B cell (primary cell): ENCODE measurements around the gene BUD31. TPM values are rescaled to one million over a fixed set of nuclear protein-coding genes. Genes with fewer than 3 reads are reported as not detected.

ENCODE experiments used
- ATAC-seq: fragments of 200-7000 bp; cut with Tn5 transposase; one replicate; pipeline ENCODE4 v1.10.0; 2021; ENCODE audit warnings: low read depth, mild to moderate bottlenecking, moderate number of reproducible peaks, moderate library complexity
- CTCF ChIA-PET: fragments of 350-600 bp; sonication (Branson Sonifier 250); formaldehyde crosslinking; loops from one replicate; lab custom pipeline; 2021; ENCODE audit warnings: antibody characterized with exemption, inconsistent platforms; lab: Charles Lee
- POLR2A ChIA-PET: fragments of 350-600 bp; sonication (Branson Sonifier 250); formaldehyde crosslinking; loops from one replicate; lab custom pipeline; 2021; ENCODE audit warnings: antibody characterized with exemption; lab: Charles Lee
- DNase-seq: peaks from one replicate; pipeline ENCODE4 v3.0.0; 2013
- H2AFZ ChIP-seq: 2 replicates; pipeline ENCODE4 v1.6.1; 2012; ENCODE audit warnings: mild to moderate bottlenecking, low read depth, low read length; ENCODE audit not compliant: insufficient read depth, poor library complexity, severe bottlenecking
- H3K27ac ChIP-seq, 2 donors: 1 replicate in 1 of 2; 2 replicates in 1 of 2; pipeline ENCODE4 v1.5.1; 2012 to 2013; ENCODE audit warnings: low read length in 2 of 2, mild to moderate bottlenecking in 2 of 2, moderate library complexity in 1 of 2
- H3K27me3 ChIP-seq, 4 experiments: fragments of 200-600 bp in 1 of 4; sonication (generic) in 1 of 4; replicated peaks in 1 of 4; 1 replicate in 2 of 4; 2 replicates in 2 of 4; pipeline versions ENCODE4 v1.6.1 to v1.7.0; 2013 to 2016; ENCODE audit warnings: low read length in 3 of 4, mild to moderate bottlenecking in 2 of 4, mixed read lengths in 1 of 4, moderate library complexity in 1 of 4; ENCODE audit not compliant: insufficient read depth in 4 of 4, control insufficient read depth in 3 of 4; ENCODE audit errors: control extremely low read depth in 1 of 4
- H3K36me3 ChIP-seq, 2 experiments: replicated peaks in 1 of 2; 1 replicate in 1 of 2; 2 replicates in 1 of 2; pipeline versions ENCODE4 v1.6.1 to v1.7.1; 2013; ENCODE audit warnings: low read length in 1 of 2; ENCODE audit not compliant: insufficient read depth in 2 of 2, control insufficient read depth in 1 of 2; ENCODE audit errors: control extremely low read depth in 1 of 2, extremely low read depth in 1 of 2
- H3K4me1 ChIP-seq, 2 donors: fragments of 200-600 bp in 1 of 2; sonication (generic) in 1 of 2; 1 replicate in 1 of 2; 2 replicates in 1 of 2; pipeline versions ENCODE4 v1.5.1 to v1.6.1; 2013 to 2017; ENCODE audit warnings: low read length in 2 of 2; ENCODE audit not compliant: control insufficient read depth in 2 of 2, insufficient read depth in 2 of 2
- H3K4me2 ChIP-seq: replicated peaks from 2 replicates; pipeline ENCODE3; 2012; ENCODE audit warnings: mild to moderate bottlenecking, low read depth, low read length; ENCODE audit not compliant: poor library complexity, severe bottlenecking
- H3K4me3 ChIP-seq, 5 experiments: fragments of 200-600 bp in 1 of 5; sonication (generic) in 1 of 5; 1 replicate in 3 of 5; 2 replicates in 2 of 5; pipeline versions ENCODE4 v1.5.1 to v1.7.0; 2011 to 2016; ENCODE audit warnings: low read length in 4 of 5, mild to moderate bottlenecking in 4 of 5, low read depth in 2 of 5, control low read depth in 1 of 5, moderate library complexity in 1 of 5; ENCODE audit not compliant: insufficient read depth in 1 of 5; ENCODE audit errors: control extremely low read depth in 1 of 5, extremely low read depth in 1 of 5
- H3K79me2 ChIP-seq: fragments of 200-600 bp; sonication (generic); one replicate; pipeline ENCODE4 v1.6.0; 2016; ENCODE audit warnings: low read length; ENCODE audit not compliant: control insufficient read depth, insufficient read depth
- H3K9ac ChIP-seq: fragments of 200-600 bp; sonication (generic); 2 replicates; pipeline ENCODE4 v1.6.1; 2017; ENCODE audit warnings: mild to moderate bottlenecking, low read length, moderate library complexity
- H3K9me3 ChIP-seq, 3 donors: one replicate each; pipeline versions ENCODE4 v1.6.1 to v1.7.1; 2013; ENCODE audit warnings: low read length in 2 of 3; ENCODE audit not compliant: control insufficient read depth in 2 of 3, insufficient read depth in 1 of 3; ENCODE audit errors: control extremely low read depth in 1 of 3
- H4K20me1 ChIP-seq: 2 replicates; pipeline ENCODE4 v1.6.0; 2012; ENCODE audit warnings: mild to moderate bottlenecking, low read length; ENCODE audit not compliant: insufficient read depth, control insufficient read depth, poor library complexity, severe bottlenecking
- H3K27ac Mint-ChIP-seq: one replicate; pipeline ENCODE4 v1.8.0; 2021; ENCODE audit warnings: mixed read lengths
- H3K27me3 Mint-ChIP-seq: one replicate; pipeline ENCODE4 v1.8.0; 2021; ENCODE audit warnings: mixed read lengths
- H3K4me1 Mint-ChIP-seq: one replicate; pipeline ENCODE4 v1.8.0; 2021; ENCODE audit warnings: mixed read lengths
- H3K4me3 Mint-ChIP-seq: one replicate; pipeline ENCODE4 v1.8.0; 2021; ENCODE audit warnings: mixed read lengths
- H3K9me3 Mint-ChIP-seq: one replicate; pipeline ENCODE4 v1.8.0; 2022; ENCODE audit warnings: mixed read lengths; ENCODE audit not compliant: insufficient read depth
- CTCF ChIP-seq: fragments of 200-600 bp; IDR thresholded peaks from one replicate; pipeline ENCODE4 v1.8.0; 2022; ENCODE audit warnings: antibody characterized with exemption, mild to moderate bottlenecking
- EZH2 ChIP-seq: IDR thresholded peaks from 2 replicates; pipeline ENCODE4 v1.6.1; 2012; ENCODE audit warnings: borderline replicate concordance, low read depth, mild to moderate bottlenecking, moderate library complexity, low read length; ENCODE audit not compliant: insufficient read depth, poor library complexity, severe bottlenecking
- WGBS: methylation state at CpG from one replicate; pipeline ENCODE4 v1.1.5; 2013; ENCODE audit warnings: missing lambda C conversion rate; ENCODE audit not compliant: insufficient coverage; 5-methylcytosine and 5-hydroxymethylcytosine counted together
- intact Hi-C: fragments of 100-400 bp; cut with micrococcal nuclease; formaldehyde crosslinking; loops from one replicate; pipeline ENCODE4 v1.10.0; 2022
- polyA plus RNA-seq: library from polyadenylated mRNA; depleted of rRNA; stranded (reverse); fragments of >200 nt; gene quantifications from 2 replicates; pipeline ENCODE4 v1.2.3, GENCODE V29; 2012
- total RNA-seq, 2 donors: library from RNA; stranded (reverse); fragments of 120-200 nt in 1 of 2; gene quantifications; 1 replicate in 1 of 2; 2 replicates in 1 of 2; pipeline versions ENCODE4 v1.2.3 to v1.2.4, GENCODE V29; 2013 to 2022

Gene BUD31
- total and polyA plus RNA-seq, 2 donors (not counting 1 experiment from before 2014, with no cell fraction given) = 57.8 to 69.4 TPM

- 83% methylated on average over 29 of the region's 41 CpGs for whole genome bisulfite sequencing
- peak overlapping the region; percentile 84 for H3K4me3 Mint-ChIP-seq
- ChIA-PET POLR2A (interaction anchor here (0.7 to 4.0 kb wide), 4 partner anchors 35 to 482 kb away, joined by 3 to 33 read pairs (median 8); partner anchors contain the start of genes BUD31, PDAP1 and ZKSCAN5), CTCF (interaction anchor here (0.8 to 1.2 kb wide), 4 partner anchors 12 to 13 kb away, joined by 3 to 4 read pairs (median 4); no protein-coding TSS in a partner anchor)
- no peak for TF ChIP-seq CTCF
- no peak for TF ChIP-seq EZH2
- peak overlapping the region; percentile 77 for H3K27ac Mint-ChIP-seq
- Histone ChIP-seq H3K4me3 (peak overlapping the region; percentile 57 to 91 (median 78)), H3K4me1 (peaks cover 29 to 34% of the 10 kb centered on the region in 2 donors), H3K4me2 (peak overlapping the region; percentile 94), H3K9ac (peak overlapping the region; percentile 74), H3K9me3 (no peaks in the 10 kb centered on the region), H4K20me1 (peaks cover 38% of the 10 kb centered on the region), H3K27ac (peak overlapping the region in 1 of 2 donors; percentile 94), H2AFZ (peak overlapping the region; percentile 92), H3K36me3 (peaks cover 0 to 11% of the 10 kb centered on the region in 2 experiments), H3K27me3 (no peaks in the 10 kb centered on the region), H3K79me2 (peaks cover 56% of the 10 kb centered on the region)
- no peaks in the 10 kb centered on the region for H3K27me3 Mint-ChIP-seq
- no peaks in the 10 kb centered on the region for H3K9me3 Mint-ChIP-seq
- H3K4me1 Mint-ChIP-seq = peaks cover 13% of the 10 kb centered on the region
- ATAC-seq = no peak
- no peak for DNase-seq
- intact Hi-C loops = loop anchor here (1.0 to 10.0 kb wide), 7 partner anchors 20 to 229 kb away; partner anchors contain the start of genes ARPC1A, BUD31, CPSF4 and FAM200A
Measured at GRCh38 chr7:99373091-99374066, 35.4 kb upstream of the BUD31 start.
